NCI-H1105 (cell line): Measurements from ENCODE around the gene POLN.

Experiments
- DNase-seq: peaks from one replicate; lab custom pipeline; 2025; lab: John Stamatoyannopoulos, UW

The POLN gene

DNA sequence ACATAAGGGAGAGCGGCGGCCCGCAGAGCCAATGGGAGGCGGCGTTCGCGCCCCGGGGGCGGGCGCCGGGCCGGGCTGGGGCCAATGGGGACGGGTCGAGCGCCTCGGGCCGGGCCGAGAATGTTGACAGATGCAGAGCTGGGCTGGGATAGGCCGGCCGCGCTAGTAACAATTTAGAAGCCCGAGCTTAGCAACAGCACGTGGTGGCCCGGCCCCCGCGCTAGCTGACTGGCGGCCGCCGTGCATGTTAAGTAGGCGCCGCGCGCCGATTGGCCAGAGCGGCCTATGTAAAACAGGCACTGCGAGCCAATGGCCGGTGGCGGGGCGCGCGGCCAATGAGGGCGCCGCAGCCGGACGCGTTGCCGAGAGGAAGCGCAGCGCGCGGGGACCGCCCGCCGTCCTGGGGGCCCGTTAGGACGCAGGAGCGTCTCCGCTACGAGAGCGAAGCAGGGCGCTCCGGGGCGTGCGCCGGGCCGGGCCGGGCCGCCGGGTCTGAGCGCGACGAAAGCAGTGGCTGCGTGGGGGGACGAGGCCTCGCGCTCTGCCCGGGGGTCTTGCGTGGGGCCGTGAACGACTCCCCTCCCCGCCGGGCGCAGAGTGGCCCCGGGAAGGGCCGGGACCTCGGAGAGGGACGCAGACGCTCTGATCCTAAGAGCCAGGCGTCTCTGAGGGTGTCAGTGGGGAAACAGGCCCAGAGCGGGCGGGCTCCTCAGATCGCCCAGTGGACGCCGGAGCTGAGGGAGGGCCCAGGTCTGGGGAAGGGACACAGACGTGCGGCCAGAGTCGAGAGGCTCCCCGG lies 20.4 kb upstream of the POLN start:
- peak; percentile 92 for DNase-seq

GRCh38 chr4:2261853-2262144 lies 19.9 kb upstream of the POLN start, which contains the start of gene MXD4:
MXD4 (minus strand) TSS chr4:2262109; CDS start chr4:2261980, 129 bp downstream.
- no peak for DNase-seq

DNA sequence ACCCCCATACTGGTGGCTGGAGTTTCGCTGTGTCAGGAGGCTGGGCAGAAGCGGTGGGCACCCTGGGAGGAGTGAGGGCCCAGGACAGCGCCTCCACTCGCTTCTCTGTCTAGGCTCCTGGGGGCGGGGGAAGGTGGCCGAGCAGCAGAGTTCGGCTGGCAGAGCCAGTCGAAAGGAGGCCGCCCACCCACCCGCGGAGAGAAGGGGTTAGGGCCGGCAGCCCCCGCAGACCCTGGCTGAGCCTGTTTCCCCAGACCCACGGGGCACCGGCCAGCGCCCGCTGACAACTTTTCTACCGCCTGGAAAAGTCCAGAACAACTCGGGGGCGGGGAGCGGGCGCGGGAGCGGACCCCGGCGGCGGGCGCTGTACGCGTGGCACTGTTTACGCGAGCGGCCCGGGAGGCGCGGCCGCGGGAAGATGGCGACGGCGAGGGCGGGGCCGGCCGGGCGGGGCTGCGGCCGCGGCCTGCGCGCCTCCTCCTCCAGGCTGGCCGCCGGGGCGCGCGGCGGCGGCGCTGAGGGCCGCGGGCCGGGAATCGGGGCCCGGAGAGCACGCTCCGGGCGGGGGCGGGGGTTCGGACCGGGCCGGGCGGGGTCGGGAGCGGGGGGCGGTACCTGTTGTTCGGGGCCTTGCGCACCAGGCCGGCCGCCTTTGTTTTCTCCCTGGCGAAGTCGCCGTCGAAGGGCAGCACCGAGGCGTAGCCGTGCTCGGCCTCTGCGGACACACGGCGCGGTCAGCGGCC lies 19.4 kb upstream of the POLN start:
- no peak for DNase-seq

DNA sequence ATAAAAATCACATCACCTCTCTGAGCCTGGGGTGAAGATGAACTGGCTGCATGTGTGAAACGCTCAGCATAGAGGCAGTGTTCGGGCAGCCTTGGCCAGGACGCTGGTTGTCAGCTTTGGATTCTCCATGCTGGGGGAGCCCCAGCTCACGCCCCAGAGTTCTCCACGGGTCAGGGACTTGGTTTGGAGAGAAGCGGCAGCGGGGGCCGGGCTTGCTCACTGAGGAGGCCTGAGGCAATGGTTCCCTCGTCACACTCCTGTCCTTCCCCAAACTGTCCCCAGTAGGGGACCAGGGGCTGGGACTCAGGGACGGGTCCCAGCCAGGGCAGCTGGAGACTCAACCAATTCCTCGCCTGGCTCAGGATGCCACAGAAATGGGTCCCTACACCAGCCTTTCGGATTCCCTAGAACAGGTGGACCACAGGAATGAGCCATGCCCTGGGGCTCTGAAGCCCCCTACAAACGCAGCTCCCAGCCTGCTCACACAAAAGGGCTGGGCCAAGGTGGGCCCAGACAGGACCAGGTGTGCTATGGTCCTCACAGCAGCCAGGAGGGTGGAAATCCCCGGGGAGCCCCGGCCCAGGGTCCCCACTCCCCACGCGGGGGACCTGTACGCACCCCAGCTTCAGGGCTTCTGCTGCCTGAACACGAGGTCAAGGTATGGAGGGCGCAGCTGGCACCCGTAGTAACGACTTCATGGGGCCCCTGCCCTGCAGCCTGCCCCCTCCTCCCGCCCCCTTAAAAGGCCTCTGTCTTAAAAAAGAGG lies 18.6 kb upstream of the POLN start:
- no peak for DNase-seq

- no peak for DNase-seq
Observed at GRCh38 chr4:2259541-2260343, 17.8 kb upstream of the POLN start.

- DNase-seq: no peak
Observed at GRCh38 chr4:2259036-2259540, 17.2 kb upstream of the POLN start.

- DNase-seq: no peak
Observed at GRCh38 chr4:2258091-2259035, 16.4 kb upstream of the POLN start.

DNA sequence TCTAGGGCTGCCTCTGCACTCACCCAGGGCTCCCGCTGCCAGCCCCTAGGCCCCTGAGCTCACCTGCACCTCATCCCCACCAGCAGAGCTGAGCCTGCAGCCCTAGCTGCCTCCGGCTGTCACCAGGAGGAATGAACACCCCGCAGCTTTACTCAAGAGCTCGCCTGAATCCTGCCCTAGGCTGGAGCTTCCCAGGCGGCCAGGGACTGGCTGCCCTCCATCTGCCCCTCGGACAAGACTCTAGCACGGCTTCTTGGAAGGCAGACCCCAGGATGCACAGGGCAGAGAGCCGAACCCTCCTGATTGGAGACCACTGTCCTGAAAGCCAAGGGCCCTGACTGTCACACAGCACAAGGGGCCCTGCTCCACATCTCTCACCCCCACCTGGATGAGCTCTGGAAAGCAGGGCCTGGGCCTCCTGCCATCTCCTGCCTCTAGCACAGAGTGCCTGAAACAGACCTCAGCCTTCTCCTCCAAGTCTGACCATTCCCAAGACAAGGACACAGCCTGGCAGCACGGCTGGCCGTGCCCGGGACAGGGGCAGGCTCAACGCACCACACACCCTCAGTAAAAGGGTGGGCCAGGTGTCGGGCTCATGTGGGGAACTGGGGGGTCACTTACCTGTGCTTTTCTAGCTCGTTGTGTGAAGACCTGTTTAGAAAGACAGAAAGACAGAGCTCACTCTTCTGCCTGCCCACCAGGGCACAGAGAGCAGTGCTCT lies 15.6 kb upstream of the POLN start:
- no peak for DNase-seq

- no peak for DNase-seq
Observed at GRCh38 chr4:2256781-2257191, 14.9 kb upstream of the POLN start.

DNA sequence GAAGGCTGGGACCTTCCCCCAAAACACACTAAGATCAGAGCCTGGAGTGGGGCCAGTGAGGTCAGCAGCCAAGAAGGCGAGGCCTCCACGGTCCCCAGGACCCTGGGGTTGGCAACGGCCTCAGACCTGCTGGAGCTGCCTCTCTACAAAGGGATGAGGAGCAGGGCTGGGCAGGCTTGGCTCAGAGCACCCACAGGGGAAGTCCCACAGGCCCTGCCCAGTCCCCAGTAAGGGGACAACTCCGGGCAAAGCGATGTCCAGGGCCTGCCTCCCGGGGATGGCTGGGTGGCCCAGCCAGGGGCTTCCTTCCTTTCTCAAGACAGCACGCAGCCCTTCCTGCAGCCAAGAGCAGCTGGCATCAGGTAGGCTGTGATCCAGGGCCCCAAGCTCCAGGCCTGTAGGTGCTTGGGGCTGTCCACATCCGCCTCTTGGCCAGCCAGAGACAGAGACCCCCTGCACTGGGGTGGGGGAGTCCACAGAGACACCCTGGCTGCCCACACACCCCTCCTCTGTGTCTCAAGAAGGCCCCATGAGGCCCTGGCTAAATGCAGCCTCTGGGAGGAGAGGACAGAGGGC lies 14.3 kb upstream of the POLN start:
- DNase-seq: no peak

GRCh38 chr4:2255501-2256155 lies 13.7 kb upstream of the POLN start:
- DNase-seq: no peak

DNA sequence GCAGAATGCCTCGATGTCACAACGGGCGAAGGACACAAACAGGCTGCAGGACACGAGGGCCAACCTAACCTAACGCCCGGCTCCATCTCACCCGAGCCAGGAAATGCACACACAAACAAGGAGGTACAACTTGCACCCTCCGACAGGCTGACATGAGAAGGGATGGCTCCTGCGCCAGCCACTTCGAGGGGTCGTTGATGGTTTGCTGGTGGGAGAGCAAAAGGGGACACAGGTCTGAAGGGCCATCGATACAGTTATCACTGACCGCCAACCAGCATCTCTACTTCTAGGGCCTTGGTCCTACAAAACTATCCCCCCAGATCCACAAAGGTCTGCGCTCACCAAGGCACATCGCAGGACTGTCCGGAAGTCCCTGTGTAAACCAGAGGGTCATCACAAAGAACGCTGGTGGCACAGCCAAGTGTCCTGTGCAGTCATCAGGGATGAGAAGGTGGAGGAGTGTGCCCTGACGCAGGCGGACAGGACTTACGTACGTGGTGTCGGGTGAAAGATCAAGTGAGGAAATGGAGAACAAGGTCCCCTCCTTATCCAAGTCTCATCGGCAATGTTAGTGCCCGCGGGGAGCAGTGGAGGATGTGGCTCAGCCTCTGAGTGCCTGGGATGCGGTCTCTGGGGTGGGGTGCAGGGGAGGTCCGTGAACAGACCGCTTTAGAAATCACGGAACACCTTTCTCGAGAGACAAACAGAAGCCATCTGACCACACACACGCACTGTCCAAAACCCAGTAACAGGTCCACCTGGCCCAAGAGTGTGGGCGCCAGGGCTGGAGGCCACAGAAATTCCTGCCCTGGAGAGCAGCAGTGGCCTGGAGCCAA lies 13.0 kb upstream of the POLN start:
- no peak for DNase-seq

- DNase-seq: no peak
Observed at GRCh38 chr4:2253160-2254084, 11.5 kb upstream of the POLN start.

- DNase-seq: no peak
Observed at GRCh38 chr4:2252530-2253091, 10.7 kb upstream of the POLN start.

DNA sequence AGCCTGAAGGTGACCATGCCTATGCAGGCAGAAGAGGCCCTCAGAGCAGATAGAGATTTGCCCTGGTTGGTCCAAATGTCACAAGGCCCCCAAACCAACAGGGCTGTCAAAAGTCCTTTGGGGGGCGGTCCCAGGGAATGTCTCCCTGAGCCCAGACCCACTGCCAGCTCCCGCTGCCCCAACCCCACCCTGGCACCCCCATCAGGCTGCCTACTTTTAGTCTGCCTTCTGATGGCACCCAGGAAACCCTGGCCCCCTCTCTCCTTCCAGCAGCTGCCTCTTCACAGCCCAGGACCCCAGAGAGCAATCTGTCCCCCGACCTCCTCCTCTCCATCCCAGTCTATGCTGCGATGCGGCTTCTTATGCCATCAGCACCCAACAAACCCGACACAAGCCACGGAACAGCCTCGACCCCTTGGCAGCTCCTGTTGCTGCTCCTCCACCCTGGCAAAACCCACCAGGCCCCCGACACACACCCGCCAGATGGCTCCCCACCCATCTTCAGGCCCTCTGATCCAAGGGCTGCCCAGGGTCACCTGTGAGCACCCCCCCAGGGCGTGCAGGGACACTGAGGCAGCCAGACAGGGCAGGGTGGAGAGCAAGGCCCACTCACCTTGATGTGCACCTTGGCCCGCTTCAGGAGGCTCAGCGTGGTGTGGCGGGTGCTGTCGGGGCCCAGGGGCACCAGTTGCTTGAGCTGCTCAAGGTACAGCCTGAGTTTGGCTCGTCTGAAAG lies 10.0 kb upstream of the POLN start:
- DNase-seq: no peak
